ENCODE data around the gene ZKSCAN7.
"Not testable (repeated sequence)": the region's sequence is repeated elsewhere in the genome, so short reads cannot be mapped to it uniquely, and the experiment has no call there.

Gene ZKSCAN7

GRCh38 chr3:44577354-44577952 is 22.5 kb downstream of the ZKSCAN7 start:
- not testable (repeated sequence) for DNase-seq

GRCh38 chr3:44578316-44578715 is 23.3 kb downstream of the ZKSCAN7 start:
- not testable (repeated sequence) for DNase-seq

DNA sequence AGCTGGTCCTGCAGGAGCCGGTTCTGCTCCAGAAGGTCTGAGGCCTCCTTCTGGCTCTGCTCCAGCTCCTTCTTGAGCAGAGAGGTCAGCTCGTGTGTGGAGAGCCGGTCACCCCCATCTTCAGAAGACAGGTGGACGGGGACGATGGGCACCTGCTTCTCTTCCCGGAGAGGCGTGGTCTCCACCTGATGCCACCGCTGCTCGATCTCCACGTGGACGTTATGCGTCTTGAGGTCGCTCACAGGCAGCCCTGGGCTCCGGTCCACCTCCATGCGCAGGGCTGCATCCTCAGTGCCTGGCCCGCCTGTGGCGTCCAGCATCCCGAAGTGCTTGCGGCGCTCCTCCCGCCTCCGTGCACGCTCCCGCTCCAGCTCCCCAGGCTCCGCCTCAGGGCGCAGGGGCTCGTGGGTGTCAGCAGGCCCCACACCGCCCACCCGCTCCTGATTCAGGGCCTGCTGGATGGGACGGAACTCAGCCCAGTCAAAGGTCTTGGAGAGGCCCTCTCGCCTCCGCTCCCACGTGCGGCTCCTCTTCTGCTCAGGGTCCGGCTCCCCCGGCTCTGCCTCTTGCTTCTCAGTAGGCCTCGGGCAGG is 24.0 kb downstream of the ZKSCAN7 start:
- DNase-seq: not testable (repeated sequence)

- DNase-seq: not testable (repeated sequence)
Measured at GRCh38 chr3:44579749-44580148, 24.8 kb downstream of the ZKSCAN7 start.

- DNase-seq: not testable (repeated sequence)
Measured at GRCh38 chr3:44580971-44581370, 26.0 kb downstream of the ZKSCAN7 start.

- no peak for DNase-seq
Measured at GRCh38 chr3:44584646-44585501, 29.9 kb downstream of the ZKSCAN7 start, which contains the start of gene ZNF660. TSS of gene ZNF660 (plus strand) at chr3:44584964. CDS start at chr3:44594194, 9,230 bp downstream.

- no peak for DNase-seq
Measured at GRCh38 chr3:44596621-44597020, 41.6 kb downstream of the ZKSCAN7 start.

DNA sequence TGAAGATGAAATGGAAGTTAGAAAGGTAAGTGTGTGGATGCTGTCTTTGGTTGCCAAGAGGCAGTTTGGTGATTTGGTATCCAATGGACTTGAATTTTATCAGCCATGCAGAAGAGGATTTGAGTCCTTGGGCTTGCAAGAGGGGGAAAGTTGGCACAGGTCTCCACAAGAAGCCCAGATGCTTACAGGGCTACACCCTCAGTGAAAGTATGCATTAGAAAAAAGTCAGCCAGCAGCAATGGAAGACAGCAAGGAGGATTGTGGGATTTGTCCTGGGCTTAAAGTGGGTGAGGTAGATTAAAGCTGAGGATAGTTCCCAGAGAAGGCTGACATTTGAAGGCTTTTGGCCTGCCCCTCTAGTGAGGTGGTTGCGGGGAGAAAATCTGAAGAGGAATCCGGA is 46.8 kb downstream of the ZKSCAN7 start:
- DNase-seq: no peak

DNA sequence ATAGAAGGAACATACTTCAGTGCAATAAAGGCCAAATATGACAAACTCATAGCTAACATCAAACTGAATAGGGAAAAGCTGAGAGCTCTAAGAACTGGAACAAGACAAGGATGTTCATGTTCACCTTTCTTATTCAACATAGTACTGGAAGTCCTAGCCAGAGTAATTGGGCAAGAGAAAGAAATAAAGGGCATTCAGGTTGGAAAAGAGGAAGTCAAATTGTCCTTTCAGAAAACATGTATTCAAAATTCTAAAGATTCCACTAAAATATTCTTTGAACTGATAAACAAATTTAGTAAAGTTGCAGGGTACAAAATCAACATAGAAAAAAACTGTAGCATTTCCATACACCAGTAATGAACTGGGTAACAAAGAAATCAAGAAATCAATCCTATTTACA is 57.7 kb downstream of the ZKSCAN7 start:
- DNase-seq: no peak
